HG02642 (cell line): ENCODE data around the gene ZNF19.

Experiments used
- ATAC-seq: cut with Tn5 transposase; IDR thresholded peaks from one replicate; pipeline ENCODE4 v1.9.1; 2021; ENCODE audit warnings: mild to moderate bottlenecking; ENCODE audit not compliant: unreplicated experiment, poor library complexity

Gene ZNF19

DNA sequence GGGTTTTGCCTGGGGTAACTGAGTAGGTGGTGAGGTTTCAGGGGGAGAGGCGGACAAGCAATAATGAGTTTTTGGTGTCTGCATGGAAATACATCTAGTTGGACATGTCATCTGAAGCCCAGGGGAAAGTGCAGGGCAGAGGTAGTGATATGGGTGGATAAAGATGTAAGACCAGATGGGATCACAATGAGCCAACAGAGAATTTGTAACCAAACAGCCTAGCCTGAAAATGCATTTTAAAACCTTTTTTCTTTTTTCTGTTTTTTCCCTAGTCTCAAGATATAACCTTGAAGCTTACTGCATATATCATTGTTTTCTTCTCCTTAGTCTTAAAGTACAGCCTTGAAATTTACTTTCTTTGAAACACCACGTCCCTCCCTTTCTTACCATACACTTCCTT is 3.7 kb upstream of the ZNF19 start:
- no peak for ATAC-seq

DNA sequence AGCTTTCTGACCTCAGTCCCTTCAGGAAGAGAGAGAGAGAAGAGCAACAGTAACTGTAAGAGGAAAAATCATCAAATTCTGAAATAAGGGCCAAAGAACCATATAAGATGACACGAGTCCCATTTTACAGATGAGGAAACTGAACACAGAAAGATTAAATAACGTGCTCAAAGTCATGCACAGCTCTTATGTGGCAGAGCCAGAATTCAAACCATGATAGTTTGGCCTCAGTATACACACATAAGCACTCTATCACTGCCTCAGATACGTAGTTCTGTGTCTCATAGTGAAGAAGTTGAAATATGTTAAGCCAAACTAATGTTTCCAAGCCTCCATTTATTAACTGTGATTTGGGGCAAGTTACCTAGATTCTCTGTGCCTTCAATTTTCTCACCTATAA is 1.9 kb upstream of the ZNF19 start:
- ATAC-seq: no peak

DNA sequence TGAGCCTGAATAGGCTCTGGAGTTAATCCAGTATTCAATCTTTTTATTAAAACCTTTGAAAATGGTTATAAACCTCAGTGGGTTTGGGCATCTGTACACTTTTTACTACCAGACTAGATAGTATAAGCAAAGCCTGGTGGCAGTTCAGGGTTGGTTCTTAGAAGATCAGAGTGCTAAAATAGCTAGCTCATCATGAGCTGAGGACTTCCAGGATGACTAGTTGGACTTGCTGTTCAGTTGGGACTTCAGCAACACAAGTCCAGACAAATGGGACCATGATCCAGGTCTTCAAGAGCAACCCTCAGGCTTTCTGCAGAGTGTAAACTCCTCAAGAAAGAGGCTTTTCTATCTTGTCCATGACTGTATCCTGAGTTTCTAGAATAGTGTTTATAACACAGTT is 1.2 kb upstream of the ZNF19 start:
- no peak for ATAC-seq

DNA sequence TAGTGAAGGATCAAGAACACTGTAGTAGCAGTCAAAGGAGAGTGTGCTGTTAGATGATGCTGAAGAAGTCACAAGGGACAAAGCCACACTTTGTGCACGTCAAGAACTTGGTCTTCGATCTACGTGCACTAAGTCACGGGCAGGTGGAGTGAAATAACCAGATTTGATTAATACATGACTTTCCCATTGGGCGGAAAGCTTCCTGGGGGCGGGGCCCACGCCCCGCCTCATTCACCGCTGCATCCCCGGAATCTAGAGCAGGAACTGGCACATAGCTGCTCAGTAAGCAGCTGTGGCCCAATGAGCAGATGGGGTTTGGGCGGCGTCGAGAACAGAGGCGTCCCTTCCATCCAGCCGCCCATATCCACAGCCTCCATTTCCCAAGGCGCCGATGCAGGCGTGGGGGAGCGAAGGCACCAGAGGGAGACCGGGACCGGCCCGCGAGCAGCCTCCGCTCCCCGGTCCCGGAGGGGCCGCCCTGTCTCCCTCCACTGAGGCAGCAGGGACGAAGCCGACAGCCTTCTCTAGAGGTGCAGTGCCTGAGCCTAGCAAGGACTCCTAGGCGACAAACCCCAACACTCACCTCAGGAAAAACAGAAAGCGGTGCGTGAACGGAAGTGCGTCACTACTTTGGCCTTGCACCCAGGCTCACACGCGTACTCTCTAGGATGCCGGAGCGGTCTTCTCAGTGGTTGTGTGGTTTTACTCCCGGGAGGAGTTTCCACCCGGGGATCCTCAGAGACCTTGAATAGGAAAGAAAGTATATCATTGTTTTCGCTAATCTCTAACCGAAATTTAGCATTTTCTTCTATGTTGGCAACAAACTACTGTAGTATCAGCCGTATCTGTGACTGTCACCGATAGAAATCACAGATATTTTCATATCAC is 4.9 kb downstream of the ZNF19 start:
- ATAC-seq: peak; percentile 90

DNA sequence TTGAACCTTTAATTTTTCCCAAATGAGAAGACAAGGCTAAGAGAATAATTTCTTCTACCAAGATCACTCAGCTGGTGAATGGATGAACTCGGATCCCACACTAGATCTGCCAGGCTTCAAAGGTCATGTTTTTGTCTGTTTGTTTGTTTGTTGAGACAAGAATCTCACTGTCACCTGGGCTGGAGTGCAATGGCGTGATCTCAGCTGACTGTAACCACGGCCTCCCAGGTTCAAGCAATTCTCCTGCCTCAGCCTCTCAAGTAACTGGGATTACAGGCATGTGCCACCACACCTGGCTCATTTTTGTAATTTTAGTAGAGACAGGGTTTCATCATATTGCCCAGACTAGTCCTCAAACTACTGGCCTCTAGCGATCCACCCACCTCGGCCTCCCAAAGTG is 6.6 kb downstream of the ZNF19 start:
- no peak for ATAC-seq

DNA sequence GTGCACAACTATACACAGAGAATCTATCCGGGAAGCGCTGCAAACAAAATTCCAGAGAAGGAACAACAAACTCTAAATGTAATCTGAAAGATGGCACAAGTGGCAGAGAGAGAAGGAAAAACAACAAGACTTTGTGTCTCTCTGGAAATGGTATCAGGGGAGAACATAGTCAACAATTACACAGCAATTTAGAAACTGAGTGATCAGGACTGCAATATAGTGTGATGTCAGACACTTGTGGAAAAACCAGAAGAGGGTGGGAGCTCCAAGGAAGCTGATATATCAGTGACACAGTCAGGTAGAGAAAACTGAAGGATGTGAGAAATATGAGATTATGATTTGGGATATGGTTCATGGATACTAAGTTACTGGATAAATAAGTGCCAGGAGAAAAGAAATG is 8.2 kb downstream of the ZNF19 start:
- no peak for ATAC-seq

DNA sequence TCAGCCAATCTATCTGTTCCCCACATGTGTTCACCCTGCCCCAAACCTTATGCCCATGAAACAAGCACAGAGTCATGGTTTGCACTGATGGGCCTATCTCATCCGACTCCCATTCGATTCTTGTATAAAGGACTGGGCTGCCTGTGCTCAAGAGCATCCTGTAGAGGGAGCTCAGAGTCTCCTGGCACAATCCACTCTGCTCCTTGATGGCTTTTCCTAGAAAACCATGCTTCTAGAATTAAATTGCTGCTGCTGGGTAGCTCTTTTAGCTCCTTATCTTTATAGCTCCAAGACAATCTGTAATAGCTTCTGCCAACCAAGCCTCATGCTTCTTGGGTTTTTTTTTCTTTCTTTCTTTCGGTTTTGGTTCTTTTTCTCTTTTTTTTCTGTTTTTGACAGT is 9.7 kb downstream of the ZNF19 start:
- no peak for ATAC-seq

DNA sequence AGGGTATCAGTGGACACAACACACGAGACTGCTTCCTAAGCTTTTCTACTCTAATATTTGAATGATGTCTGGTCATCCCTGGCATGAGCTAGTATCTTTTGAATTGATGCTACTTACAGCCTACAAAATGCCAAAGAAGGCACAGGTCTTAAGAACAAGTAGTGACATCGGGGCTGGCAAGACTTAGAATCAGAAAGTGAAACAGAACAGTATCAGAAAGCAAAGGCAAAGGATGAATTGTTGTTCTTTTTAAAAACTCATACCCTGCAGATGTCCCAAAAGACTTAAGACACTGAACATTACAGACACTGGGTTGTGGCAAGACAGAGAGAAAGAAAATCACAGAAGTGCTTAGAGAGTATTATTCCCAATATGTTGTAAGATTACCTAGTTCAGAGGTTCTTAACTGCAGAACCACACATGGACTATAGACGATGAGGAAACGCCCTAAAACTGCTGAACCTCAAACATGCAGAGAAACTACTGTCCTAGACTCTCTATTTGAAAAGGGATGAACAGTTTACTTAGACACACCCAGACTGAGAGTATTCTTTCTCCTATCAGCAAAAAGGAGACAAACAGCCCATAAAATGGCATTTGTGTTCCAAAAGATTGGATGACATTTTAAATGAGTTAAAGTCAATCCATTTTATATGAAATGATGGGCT is 12.5 kb downstream of the ZNF19 start:
- no peak for ATAC-seq

DNA sequence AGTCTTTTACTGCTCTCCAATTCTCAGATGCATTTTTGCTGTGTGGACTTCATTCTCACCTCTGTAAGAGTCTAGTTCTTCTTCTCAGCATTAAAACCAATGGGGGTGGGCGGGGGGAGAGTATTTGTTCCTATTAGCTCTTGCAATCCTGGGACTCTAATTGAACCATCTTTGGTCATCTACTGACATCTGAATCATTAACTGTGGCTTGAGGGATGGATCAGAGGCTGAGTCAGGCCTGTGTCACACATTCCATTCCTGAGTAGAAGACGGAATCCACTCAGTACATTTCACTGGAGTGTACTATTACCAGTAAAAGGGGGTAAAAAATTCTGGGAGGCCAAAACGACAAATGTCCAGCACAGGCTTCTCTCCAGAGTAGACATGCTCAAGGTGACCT is 14.3 kb downstream of the ZNF19 start:
- no peak for ATAC-seq

DNA sequence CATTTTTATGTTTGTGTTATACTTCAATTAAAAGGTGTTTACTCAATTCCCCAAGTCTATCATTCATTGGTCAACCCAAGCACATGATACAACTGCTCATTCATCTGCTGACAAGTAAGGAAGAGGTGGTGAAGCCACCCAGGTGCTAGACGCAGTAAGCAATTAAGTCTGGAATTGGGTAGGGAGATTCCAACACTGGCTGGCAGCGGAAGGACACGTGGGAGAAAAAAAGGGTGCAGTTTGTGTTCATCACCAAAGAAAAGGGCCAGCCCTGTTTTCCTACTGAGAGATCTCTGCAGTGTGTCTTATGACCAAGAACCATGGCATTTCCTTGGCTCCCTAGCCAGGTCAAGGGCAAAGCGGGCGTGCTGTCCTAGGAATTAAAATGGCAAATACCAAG is 15.2 kb downstream of the ZNF19 start:
- no peak for ATAC-seq

DNA sequence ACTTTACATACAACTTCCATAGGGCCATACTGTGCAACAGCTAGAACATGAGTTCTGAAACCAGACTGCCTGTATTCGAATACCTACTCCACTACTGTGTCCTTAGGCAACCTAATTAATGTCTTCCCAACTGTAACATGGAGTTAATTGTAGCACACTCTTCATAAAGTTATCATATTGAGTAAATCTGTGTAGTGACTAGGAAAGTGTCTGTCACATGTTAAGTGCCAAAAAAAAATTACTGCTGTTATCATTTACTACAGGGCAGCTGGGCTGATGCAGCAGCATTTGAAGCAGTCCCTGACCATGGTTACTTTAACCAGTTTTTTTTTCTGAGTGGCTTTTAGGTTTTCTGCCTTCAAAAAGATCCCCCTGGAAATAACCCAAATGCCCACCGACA is 16.2 kb downstream of the ZNF19 start:
- ATAC-seq: no peak

DNA sequence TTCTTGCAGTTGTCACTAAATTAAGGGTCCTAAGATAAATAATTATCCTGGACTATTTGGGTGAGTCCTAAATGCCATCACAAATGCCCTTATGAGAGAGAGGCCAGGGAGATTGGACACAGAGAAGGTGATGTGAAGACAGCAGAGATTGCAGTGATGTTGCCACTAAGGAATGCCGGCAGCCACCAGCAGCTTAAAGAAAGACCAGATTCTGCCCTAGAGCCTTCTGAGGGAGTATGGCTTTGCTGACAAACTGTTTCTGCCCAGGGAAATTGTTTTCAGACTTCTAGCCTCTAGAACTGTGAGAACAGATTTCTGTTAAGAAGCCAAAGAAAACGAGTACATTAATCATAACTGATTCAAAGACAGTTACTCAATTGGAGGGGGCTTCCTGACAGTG is 17.1 kb downstream of the ZNF19 start:
- ATAC-seq: no peak

DNA sequence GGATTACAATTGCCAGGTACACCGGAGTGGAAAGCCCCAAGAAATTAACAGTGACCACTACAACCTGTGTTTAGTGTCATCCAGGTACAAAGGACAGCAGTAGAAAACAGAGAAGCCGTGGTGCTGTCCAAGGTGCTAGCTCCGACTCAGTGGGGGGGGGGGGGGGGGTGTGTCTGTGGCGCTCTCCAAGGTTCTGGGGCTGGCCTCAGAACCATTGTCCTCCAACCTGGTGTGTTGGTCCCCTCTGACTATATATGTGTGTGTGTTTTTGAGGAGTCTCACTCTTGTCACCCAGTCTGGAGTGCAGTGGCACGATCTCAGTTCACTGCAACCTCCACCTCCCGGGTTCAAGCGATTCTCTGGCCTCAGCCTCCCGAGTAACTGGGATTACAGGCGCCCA is 21.3 kb downstream of the ZNF19 start:
- ATAC-seq: no peak

DNA sequence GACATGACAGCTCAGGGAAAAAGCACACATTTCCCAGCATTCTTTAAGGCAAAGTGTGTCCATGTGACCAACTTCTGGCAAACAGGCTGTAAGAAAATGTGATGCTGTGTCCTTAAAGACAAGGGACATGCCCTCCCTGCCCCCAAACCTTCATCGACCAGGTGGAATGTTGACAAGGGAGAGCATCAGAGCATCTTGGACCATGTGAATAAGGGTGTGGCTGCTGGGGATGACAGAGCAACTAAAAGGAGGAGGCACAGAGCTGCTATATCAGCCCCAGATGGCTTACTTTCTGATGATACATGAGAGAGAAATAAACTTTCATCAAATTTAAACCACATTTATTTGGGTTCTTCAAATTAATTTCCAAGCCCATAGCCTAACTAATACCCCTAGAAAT is 24.9 kb downstream of the ZNF19 start:
- ATAC-seq: no peak

DNA sequence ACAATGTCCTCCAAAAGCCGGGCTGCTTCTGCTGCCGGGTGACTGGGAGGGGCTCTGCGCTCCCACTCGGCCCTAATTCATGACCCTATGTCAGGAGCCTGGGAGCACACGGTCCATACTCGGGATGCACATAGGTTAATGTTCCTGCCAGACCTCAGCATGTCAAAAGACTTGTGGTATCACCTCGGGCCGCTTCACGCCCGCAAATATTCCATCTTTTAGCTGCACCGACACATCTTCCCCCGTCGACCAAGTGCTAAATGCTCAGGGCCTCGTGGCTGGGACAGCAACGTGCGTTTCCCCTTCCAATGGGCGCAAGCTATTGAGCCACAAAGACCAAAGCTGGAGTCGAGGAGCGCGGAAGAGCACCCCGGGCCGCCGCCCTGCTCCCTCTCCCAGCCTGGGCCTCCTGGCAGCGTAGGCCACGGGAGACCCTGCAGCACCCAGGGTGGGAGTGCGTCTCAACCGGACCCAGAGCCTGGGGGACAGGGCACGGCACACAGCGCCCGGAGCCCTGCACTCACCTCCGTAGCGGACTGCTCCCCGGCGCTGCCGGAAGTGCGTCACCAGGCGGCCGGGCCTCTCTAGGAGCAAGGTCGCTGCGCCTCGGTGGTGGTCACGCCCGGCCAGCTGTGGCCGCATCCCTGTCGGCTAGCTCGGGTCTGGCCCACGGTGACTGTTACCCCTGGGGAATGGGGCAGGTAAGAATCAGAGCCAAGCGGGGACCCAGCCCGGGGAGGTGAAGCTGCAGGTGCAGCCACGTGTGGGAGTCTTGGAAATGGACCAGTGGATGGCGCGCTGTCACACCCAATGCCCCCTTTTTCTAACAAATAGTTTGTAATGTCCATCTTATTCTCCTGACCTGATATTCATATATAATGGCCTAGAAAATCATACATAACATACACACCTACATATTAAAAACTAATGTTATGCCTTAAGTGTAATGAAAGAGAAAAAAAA is 27.2 kb downstream of the ZNF19 start, which contains the start of gene ZNF23:
Gene ZNF23 (minus strand): TSS at position 562 of the 963 bp plus-strand sequence. CDS start 5,451 bp downstream, outside the sequence.
- peak; percentile 99 for ATAC-seq

DNA sequence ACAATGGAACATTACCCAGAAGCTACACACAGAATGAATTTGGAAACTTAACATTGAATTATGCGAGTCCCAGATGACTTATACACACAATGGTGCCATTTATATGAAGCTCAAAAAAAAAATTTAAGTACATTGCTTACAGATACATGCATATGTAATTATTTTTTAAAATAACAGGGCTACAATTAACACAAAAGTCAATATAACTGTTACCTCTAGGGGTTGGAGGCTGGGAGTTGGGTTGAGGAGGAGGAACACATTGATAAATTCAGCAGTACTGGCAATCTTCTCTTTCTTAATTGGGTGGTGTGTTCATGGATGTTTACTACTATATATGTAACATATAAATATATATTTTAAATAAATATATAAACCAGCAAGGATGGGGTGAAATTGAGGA is 28.2 kb downstream of the ZNF19 start:
- ATAC-seq: no peak

DNA sequence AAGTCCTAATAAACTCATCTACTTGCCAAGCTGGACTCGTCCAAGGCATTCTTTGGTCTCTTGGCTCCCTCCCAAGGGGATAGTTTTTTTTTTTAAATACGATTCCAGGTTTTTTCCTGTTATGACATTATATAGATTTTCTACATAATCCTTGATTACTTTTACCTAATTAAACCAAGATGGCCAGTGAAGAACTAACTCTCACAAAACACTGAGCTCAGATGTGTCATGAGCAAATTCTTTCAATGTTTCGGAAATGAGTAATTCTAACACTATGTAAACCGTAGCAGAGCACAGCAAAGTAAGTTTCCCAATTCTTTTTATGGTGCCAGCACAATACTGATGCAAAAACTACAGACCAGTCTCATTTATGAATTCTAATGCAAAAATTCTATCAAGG is 28.9 kb downstream of the ZNF19 start:
- ATAC-seq: no peak

DNA sequence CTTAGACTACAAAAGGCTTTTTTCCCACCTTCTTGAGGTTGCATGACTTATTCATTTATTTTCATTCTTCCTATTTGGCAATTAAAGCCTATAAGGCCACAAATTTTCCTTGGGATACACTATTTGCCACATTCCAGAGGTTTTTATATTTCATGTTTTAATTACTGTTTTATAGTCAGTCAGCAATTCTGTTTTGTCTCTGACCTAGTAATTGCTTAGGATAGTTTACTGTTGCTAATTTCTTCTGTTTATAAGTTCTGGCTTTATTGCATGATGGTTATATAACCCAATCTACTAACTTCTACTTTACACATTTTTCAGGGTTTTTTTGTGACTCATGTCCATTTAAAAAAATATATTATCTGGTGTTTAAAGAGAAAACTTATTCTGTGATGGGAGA is 29.6 kb downstream of the ZNF19 start:
- ATAC-seq: no peak

DNA sequence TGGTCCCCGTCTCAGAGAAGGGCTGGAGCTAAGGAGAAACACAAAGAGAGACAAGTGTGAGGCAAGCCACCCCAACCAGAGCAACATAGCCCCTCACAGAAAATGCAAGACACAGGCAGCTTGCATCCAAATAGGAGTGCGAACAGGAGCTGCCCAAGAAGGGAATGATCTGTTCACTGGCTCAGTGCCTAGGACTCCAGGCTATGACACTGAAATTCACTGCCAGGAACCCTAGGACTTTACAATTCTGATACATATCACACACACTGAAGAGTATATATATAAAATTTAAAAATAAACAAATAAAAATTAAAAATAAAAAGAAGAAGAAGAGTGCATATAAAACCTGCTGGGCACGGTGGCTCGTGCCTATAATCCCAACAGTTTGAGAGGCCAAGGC is 32.3 kb downstream of the ZNF19 start:
- ATAC-seq: no peak

DNA sequence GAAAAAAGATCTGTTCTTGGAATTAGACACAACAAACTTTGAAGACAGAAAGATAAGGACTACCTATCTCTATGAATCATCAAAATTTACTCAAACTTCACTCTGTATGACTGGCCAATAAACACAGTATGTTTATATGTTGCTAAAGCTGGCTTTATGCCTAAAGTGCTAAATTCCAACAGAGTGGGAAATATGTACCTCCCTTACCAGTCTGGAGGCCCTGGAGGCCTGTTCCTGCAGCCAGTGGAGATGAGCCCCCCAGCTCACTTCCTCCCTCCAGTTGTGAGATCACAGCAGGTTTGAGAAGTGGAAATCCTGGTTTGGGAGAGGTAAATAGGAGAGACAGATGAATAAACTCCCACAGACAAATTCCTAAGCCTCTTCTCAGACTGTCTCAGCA is 36.1 kb downstream of the ZNF19 start:
- no peak for ATAC-seq

DNA sequence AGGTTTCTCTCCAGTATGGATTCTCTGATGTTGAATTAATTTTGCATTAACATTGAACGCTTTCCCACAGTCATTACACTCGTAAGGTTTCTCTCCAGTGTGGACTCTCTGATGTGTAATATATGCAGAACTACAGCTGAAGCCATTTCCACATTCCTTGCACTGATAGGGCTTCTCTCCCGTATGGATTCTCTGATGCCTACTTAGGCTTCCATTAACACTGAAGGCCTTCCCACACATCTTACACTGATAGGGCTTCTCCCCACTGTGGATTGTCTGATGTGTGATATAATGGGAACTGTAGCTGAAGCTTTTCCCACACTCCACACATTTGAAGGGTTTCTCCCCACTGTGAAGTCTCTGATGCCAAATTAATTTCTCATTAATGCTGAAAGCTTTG is 40.1 kb downstream of the ZNF19 start:
- no peak for ATAC-seq
